IgD-negative memory B cell (primary cell): Measurements from ENCODE around the gene SLC50A1. TPM values are rescaled to one million over a fixed set of nuclear protein-coding genes. Genes with fewer than 3 reads are reported as not detected.
A peak's percentile ranks its signal among the peaks of the same experiment; 100 is the strongest.

Source experiments
- H3K27ac Mint-ChIP-seq, 3 donors: one replicate each; pipeline ENCODE4 v1.8.0; 2020 to 2022; ENCODE audit warnings: mild to moderate bottlenecking in 3 of 3, mixed read lengths in 3 of 3, moderate library complexity in 1 of 3
- H3K27me3 Mint-ChIP-seq: one replicate; pipeline ENCODE4 v1.8.0; 2021; ENCODE audit warnings: mixed read lengths
- H3K36me3 Mint-ChIP-seq: one replicate; pipeline ENCODE4 v1.8.0; 2020; ENCODE audit warnings: mild to moderate bottlenecking, mixed read lengths
- H3K4me1 Mint-ChIP-seq, 3 donors: one replicate each; pipeline ENCODE4 v1.8.0; 2020 to 2022; ENCODE audit warnings: mixed read lengths in 3 of 3, mild to moderate bottlenecking in 1 of 3
- H3K4me3 Mint-ChIP-seq, 4 donors: one replicate each; pipeline ENCODE4 v1.8.0; 2020 to 2022; ENCODE audit warnings: mild to moderate bottlenecking in 4 of 4, mixed read lengths in 4 of 4, moderate library complexity in 3 of 4
- H3K9me3 Mint-ChIP-seq, 3 donors: one replicate each; pipeline ENCODE4 v1.8.0; 2020 to 2021; ENCODE audit warnings: mixed read lengths in 3 of 3, mild to moderate bottlenecking in 1 of 3
- polyA plus RNA-seq: library from polyadenylated mRNA; unstranded; fragments of 300-500 nt; fragmentation: Illumina TruSeq; gene quantifications from one replicate; pipeline ENCODE4 v1.2.3, GENCODE V29; 2021

Gene SLC50A1
- polyA plus RNA-seq, 1 donor from 2014 or later, result 72.9 TPM

DNA sequence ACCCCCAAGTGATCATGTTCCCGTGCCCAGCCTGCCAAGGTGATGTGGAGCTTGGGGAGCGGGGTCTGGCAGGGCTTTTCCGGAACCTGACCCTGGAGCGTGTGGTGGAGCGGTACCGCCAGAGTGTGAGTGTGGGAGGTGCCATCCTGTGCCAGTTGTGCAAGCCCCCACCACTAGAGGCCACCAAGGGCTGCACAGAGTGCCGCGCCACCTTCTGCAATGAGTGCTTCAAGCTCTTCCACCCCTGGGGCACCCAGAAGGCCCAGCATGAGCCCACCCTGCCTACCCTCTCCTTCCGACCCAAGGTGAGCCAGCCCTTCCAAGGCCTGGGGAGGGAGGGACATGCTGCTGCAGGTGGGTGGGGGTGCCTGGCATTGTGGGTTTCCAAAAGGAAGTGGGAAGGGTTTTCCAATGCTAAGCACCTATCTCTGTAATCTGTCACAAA is 40.3 kb downstream of the SLC50A1 start:
- H3K27ac Mint-ChIP-seq, result peak overlapping the region in 1 of 3 donors; percentile 80
- H3K36me3 Mint-ChIP-seq, result no peaks in the 10 kb centered on the region
- peak overlapping the region in 3 of 4 donors; percentile 43 to 77 (median 74) for H3K4me3 Mint-ChIP-seq
- H3K4me1 Mint-ChIP-seq, result peaks cover 20 to 26% (median 22%) of the 10 kb centered on the region in 3 donors
- peaks cover 3% of the 10 kb centered on the region for H3K27me3 Mint-ChIP-seq
- H3K9me3 Mint-ChIP-seq, result no peaks in the 10 kb centered on the region

DNA sequence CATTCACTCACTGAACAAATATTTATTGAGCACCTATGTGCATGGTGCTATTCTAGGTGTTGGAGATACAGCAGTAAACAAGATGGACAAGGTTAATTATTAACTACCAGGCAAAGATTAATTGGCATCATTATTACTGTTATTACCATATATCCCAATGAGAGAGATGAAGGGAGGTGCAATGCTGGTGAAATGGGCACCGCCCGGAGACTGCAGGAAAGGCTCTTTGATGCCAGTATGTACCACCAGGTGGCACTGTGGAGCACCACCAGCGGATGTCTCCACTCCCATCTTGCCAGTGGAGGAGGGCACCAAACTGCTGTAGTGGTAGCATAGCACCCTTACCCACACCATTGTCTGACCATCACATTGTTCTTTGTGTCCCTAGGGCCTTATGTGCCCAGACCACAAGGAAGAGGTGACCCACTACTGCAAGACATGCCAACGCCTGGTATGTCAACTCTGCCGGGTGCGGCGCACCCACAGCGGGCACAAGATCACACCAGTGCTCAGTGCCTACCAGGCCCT is 41.0 kb downstream of the SLC50A1 start:
- Mint-ChIP-seq H3K27ac (peak overlapping the region in 1 of 3 donors; percentile 80), H3K9me3 (no peaks in the 10 kb centered on the region), H3K4me3 (peak overlapping the region in 3 of 4 donors; percentile 13 to 87 (median 77)), H3K27me3 (peaks cover 3% of the 10 kb centered on the region), H3K36me3 (no peaks in the 10 kb centered on the region), H3K4me1 (peaks cover 20 to 26% (median 21%) of the 10 kb centered on the region in 3 donors)

DNA sequence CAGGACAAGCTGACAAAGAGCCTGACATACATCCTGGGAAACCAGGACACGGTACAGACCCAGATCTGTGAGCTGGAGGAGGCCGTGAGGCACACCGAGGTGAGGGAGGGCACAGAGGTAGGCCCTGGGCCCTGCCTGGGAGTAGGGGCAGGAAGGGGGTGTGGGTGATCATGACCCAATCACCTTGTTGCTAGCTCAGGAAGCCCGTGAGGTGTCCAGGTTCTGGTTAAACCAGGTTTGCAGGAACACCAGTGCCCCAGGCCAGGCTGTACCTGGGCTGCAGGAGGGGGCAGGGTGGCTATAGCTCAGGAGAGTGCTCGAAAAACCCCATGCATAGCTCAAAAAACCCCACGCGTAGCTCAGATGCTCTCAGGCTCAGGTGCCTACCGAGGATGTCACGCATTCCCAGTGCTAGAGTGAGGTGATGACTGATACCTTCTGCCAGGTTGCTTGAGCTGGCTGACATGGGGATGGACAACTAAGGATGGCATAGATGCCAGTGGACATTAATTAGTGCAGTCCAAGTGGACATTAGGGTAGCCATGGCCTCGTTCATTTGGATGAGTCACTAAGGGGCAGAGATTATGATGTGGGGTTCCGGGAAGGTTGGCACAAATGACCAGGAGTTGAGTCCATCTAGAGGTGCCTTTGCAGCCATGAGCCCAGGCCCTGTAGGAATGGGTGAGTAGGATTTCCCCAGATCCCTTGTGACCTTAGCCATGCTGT is 41.7 kb downstream of the SLC50A1 start:
- H3K36me3 Mint-ChIP-seq, result no peaks in the 10 kb centered on the region
- peaks cover 13 to 20% (median 14%) of the 10 kb centered on the region in 3 donors for H3K4me1 Mint-ChIP-seq
- H3K27me3 Mint-ChIP-seq, result peaks cover 3% of the 10 kb centered on the region
- peak overlapping the region in 1 of 3 donors; percentile 80 for H3K27ac Mint-ChIP-seq
- H3K9me3 Mint-ChIP-seq, result no peaks in the 10 kb centered on the region
- no peak overlapping the region for H3K4me3 Mint-ChIP-seq

DNA sequence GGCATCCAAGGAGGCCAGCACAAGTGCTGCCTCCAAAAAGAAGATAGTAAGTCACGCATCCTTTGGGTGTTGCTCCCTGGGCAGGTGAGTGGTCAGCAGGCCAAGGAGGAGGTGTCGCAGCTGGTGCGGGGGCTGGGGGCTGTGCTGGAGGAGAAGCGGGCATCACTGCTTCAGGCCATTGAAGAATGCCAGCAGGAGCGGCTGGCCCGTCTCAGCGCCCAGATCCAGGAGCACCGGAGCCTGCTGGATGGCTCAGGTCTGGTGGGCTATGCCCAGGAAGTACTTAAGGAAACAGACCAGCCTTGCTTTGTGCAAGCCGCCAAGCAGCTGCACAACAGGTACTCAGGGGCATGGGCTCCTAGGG is 42.2 kb downstream of the SLC50A1 start:
- Mint-ChIP-seq H3K36me3 (no peaks in the 10 kb centered on the region), H3K27ac (no peak overlapping the region), H3K4me1 (peaks cover 11 to 19% (median 11%) of the 10 kb centered on the region in 3 donors)

DNA sequence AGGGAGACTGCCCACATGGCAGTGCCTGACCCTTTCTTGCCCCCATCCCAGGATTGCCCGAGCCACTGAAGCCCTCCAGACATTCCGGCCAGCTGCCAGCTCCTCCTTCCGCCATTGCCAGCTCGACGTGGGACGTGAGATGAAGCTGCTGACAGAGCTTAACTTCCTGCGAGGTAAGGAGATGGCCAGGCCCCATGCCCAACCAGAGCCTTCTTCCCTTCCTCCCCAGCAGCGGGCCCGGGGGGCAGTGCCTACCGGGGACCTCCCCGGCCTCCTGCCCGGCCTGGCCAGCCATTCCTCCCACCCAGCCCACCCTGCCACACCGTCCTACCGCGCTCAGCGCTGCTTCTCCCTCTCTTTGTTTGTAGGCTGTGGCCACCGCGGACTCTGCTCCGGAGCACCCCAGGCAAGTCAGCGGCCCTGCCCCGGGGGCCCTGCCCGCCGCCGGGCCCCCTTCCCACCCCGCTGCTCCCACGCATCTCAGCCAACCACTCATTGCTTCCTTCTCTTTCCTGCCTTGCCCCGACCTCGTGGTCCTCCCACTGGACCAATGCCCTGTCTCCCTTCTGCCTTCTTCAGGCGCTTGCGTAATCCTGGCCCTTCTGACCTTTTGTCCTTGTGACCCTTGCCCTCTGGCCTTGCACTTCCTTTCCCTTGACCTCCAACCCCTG is 42.9 kb downstream of the SLC50A1 start:
- Mint-ChIP-seq H3K9me3 (no peaks in the 10 kb centered on the region), H3K4me3 (no peak overlapping the region), H3K27me3 (no peaks in the 10 kb centered on the region), H3K4me1 (peaks cover 6 to 15% (median 7%) of the 10 kb centered on the region in 3 donors), H3K27ac (no peak overlapping the region), H3K36me3 (no peaks in the 10 kb centered on the region)

More for the DNA sequence above, 42.2 kb downstream of the SLC50A1 start:
- Mint-ChIP-seq H3K9me3 (no peaks in the 10 kb centered on the region), H3K27me3 (peaks cover 3% of the 10 kb centered on the region), H3K4me3 (no peak overlapping the region)

DNA sequence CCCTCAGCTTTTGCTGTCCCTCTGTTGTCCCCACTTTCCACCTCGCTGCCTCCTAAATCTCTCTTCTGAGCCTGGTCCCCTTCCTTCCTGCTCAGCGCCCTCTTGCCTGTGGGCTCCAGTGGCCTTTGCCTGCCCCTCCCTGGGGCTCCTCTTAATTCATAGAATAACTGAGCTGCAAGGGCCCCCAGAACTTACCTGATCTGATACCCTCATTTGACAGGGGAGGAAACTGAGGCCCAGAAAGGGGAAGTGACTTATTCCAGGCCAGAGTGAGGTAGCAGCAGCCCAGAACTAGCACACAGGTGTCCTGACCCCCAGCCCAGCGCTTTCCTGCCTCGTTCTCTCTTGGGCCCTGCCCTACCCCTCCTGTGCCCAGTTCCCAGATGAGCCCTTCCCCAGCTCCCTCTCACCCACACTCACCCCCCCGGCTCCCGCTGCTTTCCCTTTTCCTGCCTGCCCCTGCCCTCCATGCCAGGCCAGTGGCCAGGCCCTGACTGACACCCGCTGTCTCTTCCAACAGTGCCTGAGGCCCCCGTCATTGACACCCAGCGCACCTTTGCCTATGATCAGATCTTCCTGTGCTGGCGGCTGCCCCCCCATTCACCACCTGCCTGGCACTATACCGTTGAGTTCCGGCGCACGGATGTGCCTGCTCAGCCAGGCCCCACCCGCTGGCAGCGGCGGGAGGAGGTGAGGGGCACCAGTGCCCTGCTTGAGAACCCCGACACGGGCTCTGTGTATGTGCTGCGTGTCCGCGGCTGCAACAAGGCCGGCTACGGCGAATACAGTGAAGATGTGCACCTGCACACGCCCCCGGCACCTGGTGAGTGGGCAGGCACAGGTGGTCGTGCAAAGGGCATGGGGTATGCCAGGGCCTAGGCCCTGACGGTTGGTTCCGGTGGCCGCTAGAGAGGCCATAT is 43.7 kb downstream of the SLC50A1 start:
- Mint-ChIP-seq H3K4me1 (peaks cover 6 to 12% (median 8%) of the 10 kb centered on the region in 3 donors), H3K9me3 (no peaks in the 10 kb centered on the region), H3K36me3 (no peaks in the 10 kb centered on the region), H3K27me3 (no peaks in the 10 kb centered on the region), H3K4me3 (no peak overlapping the region), H3K27ac (no peak overlapping the region)

DNA sequence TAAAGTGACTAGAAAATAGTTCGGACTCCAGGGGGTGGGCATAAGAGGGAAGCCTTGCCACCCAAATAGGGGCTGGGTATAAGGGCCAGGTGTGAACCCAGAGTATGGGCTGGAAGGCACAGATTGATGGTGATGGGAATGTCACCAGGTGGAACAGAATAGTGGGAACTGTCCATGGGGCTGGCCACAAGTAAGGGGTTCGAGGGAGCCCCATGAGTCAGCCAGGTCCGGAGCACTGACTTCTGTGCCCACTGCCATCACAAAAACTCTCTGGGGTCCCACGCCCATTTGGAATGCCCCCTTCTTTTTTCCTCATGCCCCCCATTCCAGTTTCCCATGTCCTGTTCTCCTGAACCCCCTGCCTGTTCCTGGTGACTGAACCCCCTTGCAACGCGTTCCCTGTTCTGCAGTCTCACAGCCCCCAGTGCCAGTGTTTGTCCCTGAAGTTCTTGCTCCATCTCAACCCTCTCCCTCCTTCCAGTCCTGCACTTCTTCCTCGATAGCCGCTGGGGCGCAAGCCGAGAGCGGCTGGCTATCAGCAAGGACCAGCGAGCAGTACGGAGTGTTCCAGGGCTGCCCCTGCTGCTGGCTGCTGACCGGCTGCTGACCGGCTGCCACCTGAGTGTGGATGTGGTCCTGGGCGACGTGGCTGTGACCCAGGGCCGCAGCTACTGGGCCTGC is 45.9 kb downstream of the SLC50A1 start:
- no peaks in the 10 kb centered on the region for H3K9me3 Mint-ChIP-seq
- no peaks in the 10 kb centered on the region for H3K27me3 Mint-ChIP-seq
- H3K27ac Mint-ChIP-seq, result no peak overlapping the region
- H3K4me3 Mint-ChIP-seq, result no peak overlapping the region
- no peaks in the 10 kb centered on the region for H3K36me3 Mint-ChIP-seq
- peaks cover 12 to 16% (median 14%) of the 10 kb centered on the region in 3 donors for H3K4me1 Mint-ChIP-seq

DNA sequence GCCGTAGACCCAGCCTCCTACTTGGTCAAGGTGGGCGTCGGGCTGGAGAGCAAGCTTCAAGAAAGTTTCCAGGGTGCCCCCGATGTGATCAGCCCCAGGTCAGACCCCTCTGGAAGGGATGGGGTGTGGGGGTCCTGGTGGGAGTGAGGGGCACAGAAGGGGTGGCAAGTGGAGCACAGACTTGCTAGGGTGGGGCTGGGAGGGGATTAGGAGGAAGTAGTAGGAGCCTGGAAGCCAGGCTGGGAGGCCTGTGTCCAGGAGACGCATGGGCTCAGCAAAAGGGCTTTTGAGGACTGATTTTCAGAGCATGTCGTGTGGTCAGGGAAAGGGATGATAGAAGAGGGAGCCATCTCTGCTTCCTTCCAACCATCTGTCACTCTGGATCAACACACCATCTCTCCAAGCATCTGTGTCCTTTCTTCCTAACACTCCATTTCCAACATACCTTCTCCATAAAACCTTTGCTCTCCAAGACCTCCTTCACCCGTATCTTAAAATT is 46.4 kb downstream of the SLC50A1 start:
- Mint-ChIP-seq H3K27me3 (no peaks in the 10 kb centered on the region), H3K4me3 (no peak overlapping the region), H3K4me1 (peaks cover 10 to 17% (median 12%) of the 10 kb centered on the region in 3 donors), H3K9me3 (no peaks in the 10 kb centered on the region), H3K27ac (no peak overlapping the region), H3K36me3 (no peaks in the 10 kb centered on the region)

DNA sequence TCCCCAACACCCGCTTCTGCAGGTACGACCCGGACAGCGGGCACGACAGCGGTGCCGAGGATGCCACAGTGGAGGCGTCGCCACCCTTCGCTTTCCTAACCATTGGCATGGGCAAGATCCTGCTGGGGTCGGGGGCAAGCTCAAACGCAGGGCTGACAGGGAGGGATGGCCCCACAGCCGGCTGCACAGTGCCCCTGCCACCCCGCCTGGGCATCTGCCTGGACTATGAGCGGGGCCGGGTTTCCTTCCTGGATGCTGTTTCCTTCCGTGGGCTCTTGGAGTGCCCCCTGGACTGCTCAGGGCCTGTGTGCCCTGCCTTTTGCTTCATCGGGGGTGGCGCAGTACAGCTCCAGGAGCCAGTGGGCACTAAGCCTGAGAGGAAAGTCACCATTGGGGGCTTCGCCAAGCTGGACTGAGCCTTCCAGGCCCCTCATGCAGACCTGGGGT is 48.1 kb downstream of the SLC50A1 start:
- Mint-ChIP-seq H3K36me3 (peaks cover 1% of the 10 kb centered on the region), H3K4me3 (no peak overlapping the region), H3K27me3 (no peaks in the 10 kb centered on the region), H3K9me3 (no peaks in the 10 kb centered on the region), H3K27ac (no peak overlapping the region), H3K4me1 (peaks cover 10 to 17% (median 17%) of the 10 kb centered on the region in 3 donors)

DNA sequence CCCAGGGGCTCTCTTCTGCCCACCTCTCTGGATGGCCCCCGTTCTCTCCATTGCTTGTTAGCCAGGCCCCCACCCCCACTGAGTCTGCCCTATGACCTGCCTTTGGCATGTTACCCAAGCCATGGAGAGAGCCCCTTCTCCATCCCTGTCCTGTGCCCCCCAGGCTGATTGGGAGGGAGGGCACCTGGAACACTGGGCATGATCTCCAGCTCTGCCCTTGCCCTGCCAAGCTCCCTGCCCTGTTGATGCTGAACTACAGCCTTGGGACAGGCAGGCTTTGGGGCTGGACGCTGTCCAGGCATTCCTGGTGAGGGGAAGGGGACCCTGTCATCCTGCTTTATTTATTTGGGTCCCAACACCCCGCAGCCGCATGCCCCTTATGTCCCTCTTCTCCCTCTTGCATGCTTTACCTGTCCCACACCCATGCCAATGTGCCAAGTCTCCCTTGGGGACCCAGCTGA is 48.7 kb downstream of the SLC50A1 start:
- peaks cover 10 to 17% (median 17%) of the 10 kb centered on the region in 3 donors for H3K4me1 Mint-ChIP-seq
- peak overlapping the region; percentile 10 to 95 (median 80) for H3K27ac Mint-ChIP-seq
- peaks cover 1% of the 10 kb centered on the region for H3K36me3 Mint-ChIP-seq

DNA sequence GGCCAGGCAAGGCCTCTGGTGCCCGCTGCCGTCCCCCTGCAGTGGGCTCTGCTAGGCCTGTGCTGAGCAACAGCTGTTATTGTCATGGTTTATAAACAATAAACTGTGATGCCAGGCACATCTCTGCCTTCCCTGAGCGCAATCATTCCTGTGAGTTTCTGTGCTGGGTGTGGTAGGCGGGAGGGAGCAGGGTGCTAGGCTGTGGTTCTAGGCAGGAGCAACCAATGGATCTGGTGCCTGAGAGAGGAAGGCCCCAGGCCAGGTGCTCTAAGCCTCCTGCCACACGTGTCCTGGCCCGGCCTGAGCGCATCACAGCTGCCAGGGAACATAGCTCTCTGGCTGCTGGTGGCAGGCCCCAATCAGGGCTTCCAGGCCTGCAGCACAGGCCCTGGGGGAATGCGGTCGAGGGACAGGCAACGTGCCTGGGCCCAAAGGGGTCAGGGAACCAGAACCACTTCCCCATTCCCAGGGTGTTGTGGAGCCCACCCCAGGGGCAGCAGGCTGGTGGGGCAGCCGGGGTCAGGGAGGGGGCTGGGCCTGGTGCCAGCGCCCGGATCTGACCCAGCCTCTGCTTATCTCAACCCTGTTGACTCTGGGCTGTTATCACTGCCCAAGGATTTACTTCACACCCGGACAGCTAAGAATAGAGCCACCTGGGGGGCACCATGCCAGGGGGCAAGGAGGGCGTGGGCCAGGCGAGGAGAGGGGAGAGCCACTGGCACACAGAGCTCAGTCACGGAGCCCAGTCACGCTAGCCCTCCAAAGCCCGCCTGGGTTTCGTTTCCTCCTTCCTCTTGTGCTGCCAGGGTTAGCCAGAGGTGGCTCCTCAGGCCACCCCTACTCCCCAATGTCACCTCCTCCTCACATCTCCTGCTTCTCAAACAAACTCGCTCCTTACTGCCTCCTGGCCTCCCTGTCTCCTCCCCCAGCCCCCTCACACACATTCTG is 49.5 kb downstream of the SLC50A1 start:
- peak overlapping the region; percentile 25 to 86 (median 64) for H3K4me3 Mint-ChIP-seq
- peaks cover 1% of the 10 kb centered on the region for H3K36me3 Mint-ChIP-seq
- H3K27me3 Mint-ChIP-seq, result no peaks in the 10 kb centered on the region
- H3K4me1 Mint-ChIP-seq, result peaks cover 10 to 17% (median 17%) of the 10 kb centered on the region in 3 donors
- H3K9me3 Mint-ChIP-seq, result no peaks in the 10 kb centered on the region
- H3K27ac Mint-ChIP-seq, result peak overlapping the region; percentile 71 to 95 (median 80)

More for the DNA sequence above, 48.7 kb downstream of the SLC50A1 start:
- H3K27me3 Mint-ChIP-seq, result no peaks in the 10 kb centered on the region
- H3K4me3 Mint-ChIP-seq, result no peak overlapping the region
- no peaks in the 10 kb centered on the region for H3K9me3 Mint-ChIP-seq

DNA sequence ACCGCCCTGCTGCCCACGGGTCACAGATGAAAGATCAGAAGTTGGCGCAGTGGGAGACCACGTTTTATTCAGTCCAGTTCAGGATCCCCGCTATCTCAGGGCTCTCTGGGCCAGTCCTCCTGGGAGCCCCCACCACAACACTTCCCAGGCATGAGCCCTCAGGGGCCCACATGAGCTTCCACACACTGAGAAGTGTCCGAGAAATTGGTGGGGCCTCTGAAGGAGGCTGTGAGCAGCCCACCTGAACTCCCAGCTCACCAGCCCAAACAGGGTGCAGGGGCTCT is 50.1 kb downstream of the SLC50A1 start:
- peaks cover 10 to 17% (median 17%) of the 10 kb centered on the region in 3 donors for H3K4me1 Mint-ChIP-seq
- H3K27ac Mint-ChIP-seq, result peak overlapping the region; percentile 45 to 80 (median 71)
- H3K27me3 Mint-ChIP-seq, result no peaks in the 10 kb centered on the region
- peaks cover 1% of the 10 kb centered on the region for H3K36me3 Mint-ChIP-seq
- peak overlapping the region in 2 of 4 donors; percentile 43 to 84 for H3K4me3 Mint-ChIP-seq
- no peaks in the 10 kb centered on the region for H3K9me3 Mint-ChIP-seq
